ENCODE results near the gene BRD3OS. TPM values are rescaled to one million over a fixed set of nuclear protein-coding genes. Genes with fewer than 3 reads are reported as not detected.

The BRD3OS gene, protein sequence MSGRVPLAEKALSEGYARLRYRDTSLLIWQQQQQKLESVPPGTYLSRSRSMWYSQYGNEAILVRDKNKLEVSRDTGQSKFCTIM
- total RNA-seq = 15.4 and 18.2 TPM in 2 replicates
- polyA plus RNA-seq = 10.6 and 11.9 TPM in 2 replicates
- polyA plus RNA-seq (2011; cell fraction: cytosol; rRNA removed) = 11.8 and 13.1 TPM in 2 replicates
- polyA plus RNA-seq (2011; cell fraction: nucleus; rRNA removed) = 7.0 and 8.3 TPM in 2 replicates
- polyA plus RNA-seq (2012) = 13.4 and 13.5 TPM in 2 replicates
- 6.8 and 10.0 TPM in 2 replicates for polyA minus RNA-seq
- 8.9 TPM for polyA minus RNA-seq (2011; cell fraction: cytosol; rRNA and poly(A)+ RNA removed)
- 2.3 and 4.9 TPM in 2 replicates for polyA minus RNA-seq (2011; cell fraction: nucleus; rRNA and poly(A)+ RNA removed)
- Bru-seq, nascent RNA = percentile 40 among the genes with signal in this experiment
- percentile 74 among the genes with signal in this experiment for BruChase-seq, experiment 1, labeled RNA remaining after a 6-hour chase
- BruChase-seq, experiment 2, labeled RNA remaining after a 2-hour chase = percentile 57 among the genes with signal in this experiment
- long read RNA-seq, full-length matches to known transcripts = 27 of 194 reads
- long read RNA-seq, partial matches to known transcripts = 9 of 194 reads
- long read RNA-seq, other reads (novel, unspliced or antisense) = 158 of 194 reads

DNA sequence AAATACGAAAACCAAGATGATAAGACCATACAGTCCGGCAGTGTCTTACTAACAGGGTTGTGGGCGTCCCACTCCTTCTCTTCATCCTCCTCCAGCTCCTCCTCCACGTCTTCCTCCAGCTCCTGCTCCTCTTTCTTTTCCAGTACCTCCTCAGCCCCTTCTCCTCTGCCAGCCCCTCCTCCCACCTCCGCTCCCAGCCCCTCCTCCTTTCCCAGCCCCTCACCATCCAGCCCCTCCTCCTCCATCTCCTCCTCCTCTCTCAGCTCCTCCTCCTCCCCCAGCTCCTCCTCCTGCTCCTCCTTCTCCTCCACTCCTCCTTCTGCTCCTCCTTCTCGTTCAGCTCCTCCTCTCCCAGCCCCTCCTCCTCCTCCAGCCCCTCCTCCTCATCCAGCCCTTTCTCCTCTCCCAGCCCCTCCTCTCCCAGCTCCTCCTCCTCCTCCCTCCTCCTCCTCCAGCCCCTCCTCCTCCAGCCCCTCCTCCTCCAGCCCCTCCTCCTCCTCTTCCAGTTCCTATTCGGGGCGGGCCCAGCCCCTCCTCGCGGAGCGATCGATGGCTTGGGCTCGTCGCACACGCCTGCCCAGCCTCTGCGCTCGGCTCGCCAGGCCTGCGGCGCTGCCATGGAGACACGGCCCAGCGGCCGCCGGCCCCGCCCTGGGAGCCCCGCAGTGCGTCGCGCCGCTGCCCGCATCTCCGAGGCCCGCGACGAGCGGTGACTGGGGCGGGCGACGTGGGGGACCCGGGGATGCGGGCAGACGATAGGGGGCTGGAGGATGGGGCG, at the start of gene BRD3OS:
TSS of gene BRD3OS (plus strand) at position 654 of the 778 bp plus-strand sequence. CDS start 1,267 bp downstream, outside the sequence.
- peak; percentile 100 for FAIRE-seq
- intact Hi-C loops (cut with micrococcal nuclease) = loop anchor here (1.0 to 2.0 kb wide), 4 partner anchors 32 to 904 kb away; partner anchors contain the start of genes BRD3, RALGDS and VAV2
- peak; percentile 98 for DNase-seq (ENCODE audit: low read depth, low spot score)
- TF ChIP-seq POLR2AphosphoS5 (IDR thresholded peaks at IDR 0.05; ENCODE audit: insufficient read depth, low read depth, low read length) (no peak), POLR2A (IDR thresholded peaks at IDR 0.05; ENCODE audit: low read depth, low read length) (peak; percentile 43)
- no TSS peak for BruUV-seq (replicated peaks)
- H4K20me1 ChIP-seq (replicated peaks; ENCODE audit: control insufficient read depth, extremely low read depth, insufficient read depth, low read length) = no peaks in the 10 kb centered on the region
- peak within 1 kb of the TSS; percentile 95 for H2AFZ ChIP-seq (ENCODE audit: low read depth, low read length)
- H3K27ac ChIP-seq (ENCODE audit: insufficient read depth, low read depth, low read length) = no peak within 1 kb of the TSS
- H3K4me1 ChIP-seq (ENCODE audit: control insufficient read depth, extremely low read depth, insufficient read depth, low read length) = peaks cover 5% of the 10 kb centered on the region
- peak within 1 kb of the TSS; percentile 41 for H3K9ac ChIP-seq (replicated peaks; ENCODE audit: extremely low read depth, insufficient read depth, low read length)
- H3K9me1 ChIP-seq (replicated peaks; ENCODE audit: control insufficient read depth, extremely low read depth, insufficient read depth, low read length) = no peaks in the 10 kb centered on the region
- POLR2A ChIA-PET = interaction anchor here (0.6 to 0.7 kb wide), 3 partner anchors 31 to 1759 kb away, joined by 5 to 7 read pairs (median 5); no protein-coding TSS in a partner anchor
- H3K9me3 ChIP-seq (replicated peaks; ENCODE audit: control insufficient read depth, insufficient read depth, low read length) = no peaks in the 10 kb centered on the region
- no peaks in the 10 kb centered on the region for H3K27me3 ChIP-seq (ENCODE audit: control insufficient read depth in 2 of 2, insufficient read depth in 2 of 2, low read length in 2 of 2)
- H3K4me2 ChIP-seq (ENCODE audit: insufficient read depth, low read length) = peak within 1 kb of the TSS; percentile 80
- dilution Hi-C loops (cut with MboI; ENCODE audit: extremely low pct_ligation_motif_present, low sequenced_read_pairs) = no loop called here
- peak within 1 kb of the TSS; percentile 62 to 84 (median 76) for H3K4me3 ChIP-seq (replicated peaks in 1 of 3; ENCODE audit: insufficient read depth in 1 of 3, low read depth in 1 of 3, low read length in 3 of 3)
- H3K36me3 ChIP-seq (ENCODE audit: control insufficient read depth in 2 of 2, extremely low read depth in 1 of 2, insufficient read depth in 2 of 2, low read length in 2 of 2) = peaks cover 0 to 2% of the 10 kb centered on the region in 2 experiments
- CTCF ChIA-PET = interaction anchor here (0.8 to 4.0 kb wide), 6 partner anchors 10 to 425 kb away, joined by 3 to 24 read pairs (median 5); no protein-coding TSS in a partner anchor
- no peaks in the 10 kb centered on the region for H3K79me2 ChIP-seq (ENCODE audit: control insufficient read depth, insufficient read depth, low read length)

DNA sequence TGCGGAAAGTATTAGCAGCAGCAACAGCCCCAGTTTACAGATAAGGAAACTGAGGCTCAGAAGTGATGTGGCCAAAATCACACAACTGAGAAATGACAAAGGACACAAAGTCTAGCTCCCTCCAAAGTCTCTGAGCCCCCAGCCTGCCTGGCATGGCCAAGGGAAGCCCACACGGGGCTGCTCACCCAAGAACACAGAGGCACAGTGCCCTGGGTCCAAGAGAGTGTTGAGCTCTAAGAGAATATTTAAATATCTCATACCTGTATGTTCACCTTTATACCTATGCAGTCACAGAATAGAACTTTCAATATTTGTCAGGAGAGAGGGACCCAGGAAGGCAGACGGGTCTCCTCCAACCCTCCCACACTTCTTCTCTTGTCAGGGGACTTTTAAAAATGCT, 49.8 kb upstream of the BRD3OS start:
- CTCF ChIA-PET = no interaction called here
- dilution Hi-C loops (cut with MboI; ENCODE audit: extremely low pct_ligation_motif_present, low sequenced_read_pairs) (no loop called here), intact Hi-C loops (cut with micrococcal nuclease) (no loop called here)
- no peaks in the 10 kb centered on the region for H3K27me3 ChIP-seq (ENCODE audit: control insufficient read depth in 2 of 2, insufficient read depth in 2 of 2, low read length in 2 of 2)
- H3K4me1 ChIP-seq (ENCODE audit: control insufficient read depth, extremely low read depth, insufficient read depth, low read length) = peaks cover 21% of the 10 kb centered on the region
- H3K4me3 ChIP-seq (replicated peaks in 1 of 3; ENCODE audit: insufficient read depth in 1 of 3, low read depth in 1 of 3, low read length in 3 of 3) = no peak overlapping the region
- no peaks in the 10 kb centered on the region for H3K9me3 ChIP-seq (replicated peaks; ENCODE audit: control insufficient read depth, insufficient read depth, low read length)
- FAIRE-seq = no peak
- H3K9ac ChIP-seq (replicated peaks; ENCODE audit: extremely low read depth, insufficient read depth, low read length) = no peak overlapping the region
- H3K36me3 ChIP-seq (ENCODE audit: control insufficient read depth in 2 of 2, extremely low read depth in 1 of 2, insufficient read depth in 2 of 2, low read length in 2 of 2) = no peaks in the 10 kb centered on the region
- H3K79me2 ChIP-seq (ENCODE audit: control insufficient read depth, insufficient read depth, low read length) = peaks cover 96% of the 10 kb centered on the region
- H3K4me2 ChIP-seq (ENCODE audit: insufficient read depth, low read length) = no peak overlapping the region
- no peak overlapping the region for H3K27ac ChIP-seq (ENCODE audit: insufficient read depth, low read depth, low read length)
- no peak for DNase-seq (ENCODE audit: low read depth, low spot score)
- no peaks in the 10 kb centered on the region for H4K20me1 ChIP-seq (replicated peaks; ENCODE audit: control insufficient read depth, extremely low read depth, insufficient read depth, low read length)
- no peak overlapping the region for H2AFZ ChIP-seq (ENCODE audit: low read depth, low read length)
- BruUV-seq (replicated peaks) = no TSS peak
- POLR2A ChIA-PET = no interaction called here
- TF ChIP-seq POLR2A (IDR thresholded peaks at IDR 0.05; ENCODE audit: low read depth, low read length) = no peak
- no peak for TF ChIP-seq FOS (IDR thresholded peaks at IDR 0.05; ENCODE audit: borderline replicate concordance, insufficient read depth, low read length)
- no peak for TF ChIP-seq POLR2AphosphoS5 (IDR thresholded peaks at IDR 0.05; ENCODE audit: insufficient read depth, low read depth, low read length)
- no peak for TF ChIP-seq MYC (IDR thresholded peaks at IDR 0.05; ENCODE audit: low read depth, low read length)
- TF ChIP-seq GATA2 (IDR thresholded peaks at IDR 0.05; ENCODE audit: insufficient read depth, insufficient read length, low read depth, low read length) = no peak
- TF ChIP-seq, protein P1, sequence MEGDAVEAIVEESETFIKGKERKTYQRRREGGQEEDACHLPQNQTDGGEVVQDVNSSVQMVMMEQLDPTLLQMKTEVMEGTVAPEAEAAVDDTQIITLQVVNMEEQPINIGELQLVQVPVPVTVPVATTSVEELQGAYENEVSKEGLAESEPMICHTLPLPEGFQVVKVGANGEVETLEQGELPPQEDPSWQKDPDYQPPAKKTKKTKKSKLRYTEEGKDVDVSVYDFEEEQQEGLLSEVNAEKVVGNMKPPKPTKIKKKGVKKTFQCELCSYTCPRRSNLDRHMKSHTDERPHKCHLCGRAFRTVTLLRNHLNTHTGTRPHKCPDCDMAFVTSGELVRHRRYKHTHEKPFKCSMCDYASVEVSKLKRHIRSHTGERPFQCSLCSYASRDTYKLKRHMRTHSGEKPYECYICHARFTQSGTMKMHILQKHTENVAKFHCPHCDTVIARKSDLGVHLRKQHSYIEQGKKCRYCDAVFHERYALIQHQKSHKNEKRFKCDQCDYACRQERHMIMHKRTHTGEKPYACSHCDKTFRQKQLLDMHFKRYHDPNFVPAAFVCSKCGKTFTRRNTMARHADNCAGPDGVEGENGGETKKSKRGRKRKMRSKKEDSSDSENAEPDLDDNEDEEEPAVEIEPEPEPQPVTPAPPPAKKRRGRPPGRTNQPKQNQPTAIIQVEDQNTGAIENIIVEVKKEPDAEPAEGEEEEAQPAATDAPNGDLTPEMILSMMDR (IDR thresholded peaks at IDR 0.05; ENCODE audit: extremely low read depth in 1 of 2, insufficient read depth in 1 of 2, low read depth in 1 of 2, low read length in 2 of 2) = no peak
- TF ChIP-seq, protein P2, sequence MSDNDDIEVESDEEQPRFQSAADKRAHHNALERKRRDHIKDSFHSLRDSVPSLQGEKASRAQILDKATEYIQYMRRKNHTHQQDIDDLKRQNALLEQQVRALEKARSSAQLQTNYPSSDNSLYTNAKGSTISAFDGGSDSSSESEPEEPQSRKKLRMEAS (IDR thresholded peaks at IDR 0.05; ENCODE audit: insufficient read depth, insufficient read length) = no peak
- no peak for TF ChIP-seq JUN (IDR thresholded peaks at IDR 0.05; ENCODE audit: borderline replicate concordance, insufficient read depth, insufficient read length, low read depth)
- no peak for TF ChIP-seq EZH2 (IDR thresholded peaks at IDR 0.05; ENCODE audit: borderline replicate concordance, low read depth, low read length, severe bottlenecking)
- H3K9me1 ChIP-seq (replicated peaks; ENCODE audit: control insufficient read depth, extremely low read depth, insufficient read depth, low read length) = no peaks in the 10 kb centered on the region
